ENCODE measurements around the gene CIART. TPM values are rescaled to one million over a fixed set of nuclear protein-coding genes. Genes with fewer than 3 reads are reported as not detected.
"Not testable (repeated sequence)": the region's sequence is repeated elsewhere in the genome, so short reads cannot be mapped to it uniquely, and the experiment has no call there.

CIART gene
- total RNA-seq, 1 donor from 2014 or later, result 9.2 TPM

DNA sequence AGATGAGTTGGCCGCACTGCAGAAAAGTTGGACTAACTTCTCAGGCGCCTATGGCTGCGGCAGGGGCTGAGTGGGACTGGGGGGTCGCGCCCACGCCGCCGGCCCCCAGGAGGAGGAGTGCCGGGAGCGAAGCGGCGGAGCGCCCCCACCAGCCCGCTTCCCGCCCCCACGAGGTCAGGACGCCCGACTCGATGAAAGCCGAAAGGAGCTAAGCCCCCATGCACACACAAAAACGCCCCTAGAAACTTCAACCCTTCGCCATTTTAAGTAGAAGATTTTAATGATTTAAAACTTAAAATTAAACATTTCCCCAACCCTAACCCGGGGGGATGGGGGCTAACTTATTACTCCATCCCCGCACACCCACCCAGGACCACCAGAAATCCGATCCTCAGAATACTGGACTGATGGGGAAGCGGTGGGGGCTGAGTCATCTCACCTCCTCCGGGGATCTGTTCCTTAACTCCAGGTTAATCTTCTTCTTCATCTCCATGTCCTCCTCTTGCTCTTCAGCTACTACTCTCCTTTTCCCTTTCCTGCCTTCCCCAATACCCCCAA lies 47.0 kb upstream of the CIART start:
- Mint-ChIP-seq H3K27me3 (ENCODE audit: low read depth) (no peaks in the 10 kb centered on the region), H3K27ac (no peak overlapping the region), H3K36me3 (no peaks in the 10 kb centered on the region), H3K4me3 (no peak overlapping the region), H3K4me1 (peaks cover 15% of the 10 kb centered on the region), H3K9me3 (no peaks in the 10 kb centered on the region)
- TF ChIP-seq, protein P1, sequence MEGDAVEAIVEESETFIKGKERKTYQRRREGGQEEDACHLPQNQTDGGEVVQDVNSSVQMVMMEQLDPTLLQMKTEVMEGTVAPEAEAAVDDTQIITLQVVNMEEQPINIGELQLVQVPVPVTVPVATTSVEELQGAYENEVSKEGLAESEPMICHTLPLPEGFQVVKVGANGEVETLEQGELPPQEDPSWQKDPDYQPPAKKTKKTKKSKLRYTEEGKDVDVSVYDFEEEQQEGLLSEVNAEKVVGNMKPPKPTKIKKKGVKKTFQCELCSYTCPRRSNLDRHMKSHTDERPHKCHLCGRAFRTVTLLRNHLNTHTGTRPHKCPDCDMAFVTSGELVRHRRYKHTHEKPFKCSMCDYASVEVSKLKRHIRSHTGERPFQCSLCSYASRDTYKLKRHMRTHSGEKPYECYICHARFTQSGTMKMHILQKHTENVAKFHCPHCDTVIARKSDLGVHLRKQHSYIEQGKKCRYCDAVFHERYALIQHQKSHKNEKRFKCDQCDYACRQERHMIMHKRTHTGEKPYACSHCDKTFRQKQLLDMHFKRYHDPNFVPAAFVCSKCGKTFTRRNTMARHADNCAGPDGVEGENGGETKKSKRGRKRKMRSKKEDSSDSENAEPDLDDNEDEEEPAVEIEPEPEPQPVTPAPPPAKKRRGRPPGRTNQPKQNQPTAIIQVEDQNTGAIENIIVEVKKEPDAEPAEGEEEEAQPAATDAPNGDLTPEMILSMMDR (IDR thresholded peaks at IDR 0.05; ENCODE audit: unreplicated experiment), result no peak
- peak in 1 of 2 experiments; percentile 39 for DNase-seq (ENCODE audit: low spot score in 2 of 2, unreplicated experiment in 2 of 2)

DNA sequence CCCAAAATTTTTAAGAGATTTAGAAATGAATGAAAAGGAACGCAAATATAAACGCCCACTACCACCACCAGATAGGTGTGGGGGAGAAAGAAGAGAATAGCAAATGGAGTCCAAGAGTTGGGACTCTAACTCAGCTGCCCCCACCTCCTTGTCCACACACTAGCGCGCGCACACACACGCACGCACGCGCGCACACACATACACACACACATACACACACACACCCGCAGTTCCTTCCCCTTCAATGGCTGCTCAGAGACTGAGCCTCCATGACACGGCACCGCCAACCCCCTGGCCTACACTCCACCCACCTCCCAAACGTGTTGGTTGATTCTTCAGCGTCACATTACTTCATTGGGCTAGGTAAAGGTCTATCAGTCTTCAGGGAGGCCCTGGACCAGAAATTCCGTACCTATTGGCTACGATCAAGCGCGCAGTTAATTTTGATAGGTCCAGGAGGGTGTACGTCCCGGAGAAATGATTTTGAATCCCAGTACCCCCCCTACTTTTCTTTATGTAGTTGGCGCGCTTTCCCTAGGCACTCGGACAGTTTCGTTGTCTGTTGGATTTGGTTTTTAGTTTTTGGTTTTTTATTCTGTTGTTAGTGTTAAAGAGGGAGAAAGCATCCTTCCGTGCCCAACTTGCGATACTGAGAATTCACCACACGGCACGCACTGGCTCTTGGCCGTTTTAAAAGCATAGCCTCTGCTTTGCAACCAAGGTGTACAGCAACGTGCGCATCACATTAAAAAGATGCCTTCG lies 46.3 kb upstream of the CIART start, which contains the start of gene ANP32E:
Gene ANP32E, minus strand, starts transcription at position 261 of the 762 bp plus-strand sequence. CDS start 326 bp downstream, outside the sequence.
- Mint-ChIP-seq H3K27ac (peak within 1 kb of the TSS; percentile 98), H3K9me3 (no peaks in the 10 kb centered on the region), H3K27me3 (ENCODE audit: low read depth) (no peaks in the 10 kb centered on the region), H3K4me3 (no peak within 1 kb of the TSS), H3K4me1 (peaks cover 15% of the 10 kb centered on the region), H3K36me3 (no peaks in the 10 kb centered on the region)
- peak; percentile 76 to 89 for DNase-seq (ENCODE audit: low spot score in 2 of 2, unreplicated experiment in 2 of 2)
- TF ChIP-seq, protein P1 (IDR thresholded peaks at IDR 0.05; ENCODE audit: unreplicated experiment), result no peak

DNA sequence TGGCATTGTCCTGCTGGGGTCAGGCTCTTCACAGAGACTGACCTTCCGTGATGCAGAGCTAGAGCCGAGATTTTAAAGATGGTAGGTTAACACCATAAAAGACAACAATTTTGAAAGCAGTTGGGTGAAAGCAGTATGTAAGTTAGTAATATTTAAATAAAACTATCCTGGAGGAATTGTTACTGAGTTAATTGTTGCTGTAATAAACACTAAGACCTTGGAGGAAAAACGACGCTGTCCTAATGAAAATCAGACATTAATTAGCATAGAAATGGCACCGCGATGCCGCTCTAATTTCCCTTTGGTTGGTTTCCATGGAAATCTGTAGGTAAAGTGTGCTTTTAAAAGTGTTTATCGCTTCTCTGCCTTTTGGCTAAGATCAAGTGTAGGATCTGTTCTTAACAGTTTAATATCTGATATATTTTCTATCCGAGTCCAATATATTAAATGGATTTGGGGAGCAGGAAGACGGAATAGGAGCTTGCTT lies 45.7 kb upstream of the CIART start:
- Mint-ChIP-seq H3K9me3 (no peaks in the 10 kb centered on the region), H3K36me3 (no peaks in the 10 kb centered on the region), H3K4me1 (peaks cover 15% of the 10 kb centered on the region)

DNA sequence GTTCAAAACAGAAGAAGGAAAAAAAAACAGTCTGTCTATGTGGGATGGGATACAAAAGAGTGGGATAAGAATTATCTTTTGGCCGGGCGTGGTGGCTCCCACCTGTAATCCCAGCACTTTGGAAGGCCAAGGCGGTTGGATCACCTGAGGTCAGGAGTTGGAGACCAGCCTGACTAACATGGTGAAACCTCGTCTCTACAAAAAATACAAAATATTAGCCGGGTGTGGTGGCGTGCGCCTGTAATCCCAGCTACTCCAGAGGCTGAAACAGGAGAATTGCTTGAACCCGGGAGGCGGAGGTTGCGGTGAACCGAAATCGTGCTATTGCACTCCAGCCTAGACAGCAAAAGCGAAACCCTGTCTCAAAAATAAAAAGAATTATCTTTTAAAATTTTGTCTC lies 45.2 kb upstream of the CIART start:
- H3K27ac Mint-ChIP-seq; H3K27me3 Mint-ChIP-seq (ENCODE audit: low read depth); H3K36me3 Mint-ChIP-seq; H3K9me3 Mint-ChIP-seq; H3K4me3 Mint-ChIP-seq: not testable (repeated sequence)
- peak in 1 of 2 experiments; percentile 17 for DNase-seq (ENCODE audit: low spot score in 2 of 2, unreplicated experiment in 2 of 2)
- peaks cover 15% of the 10 kb centered on the region for H3K4me1 Mint-ChIP-seq

More for the DNA sequence above, 45.7 kb upstream of the CIART start:
- Mint-ChIP-seq H3K27ac (no peak overlapping the region), H3K27me3 (ENCODE audit: low read depth) (no peaks in the 10 kb centered on the region), H3K4me3 (no peak overlapping the region)
- TF ChIP-seq, protein P1 (IDR thresholded peaks at IDR 0.05; ENCODE audit: unreplicated experiment), result no peak
- no peak for DNase-seq (ENCODE audit: low spot score in 2 of 2, unreplicated experiment in 2 of 2)

DNA sequence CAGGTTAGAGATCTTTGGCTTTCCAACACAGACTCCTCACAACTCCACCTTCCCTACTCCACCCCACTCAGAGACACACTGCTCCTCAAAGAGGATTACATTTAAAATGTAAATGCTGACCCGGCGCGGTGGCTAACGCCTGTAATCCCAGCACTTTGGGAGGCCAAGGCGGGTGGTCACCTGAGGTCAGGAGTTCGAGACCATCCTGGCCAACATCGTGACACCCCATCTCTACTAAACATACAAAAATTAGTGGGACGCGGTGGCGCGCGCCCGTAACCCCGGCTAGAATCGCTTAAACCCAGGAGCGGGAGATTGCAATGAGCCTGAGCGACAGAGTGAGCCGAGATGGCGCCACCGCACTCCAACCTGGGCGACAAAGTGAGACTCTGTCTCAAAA lies 44.6 kb upstream of the CIART start:
- H3K4me3 Mint-ChIP-seq, result no peak overlapping the region
- H3K36me3 Mint-ChIP-seq, result no peaks in the 10 kb centered on the region
- peak in 1 of 2 experiments; percentile 20 for DNase-seq (ENCODE audit: low spot score in 2 of 2, unreplicated experiment in 2 of 2)
- no peak overlapping the region for H3K27ac Mint-ChIP-seq
- TF ChIP-seq, protein P1 (IDR thresholded peaks at IDR 0.05; ENCODE audit: unreplicated experiment), result no peak
- peaks cover 15% of the 10 kb centered on the region for H3K4me1 Mint-ChIP-seq
- no peaks in the 10 kb centered on the region for H3K9me3 Mint-ChIP-seq
- H3K27me3 Mint-ChIP-seq (ENCODE audit: low read depth), result no peaks in the 10 kb centered on the region

DNA sequence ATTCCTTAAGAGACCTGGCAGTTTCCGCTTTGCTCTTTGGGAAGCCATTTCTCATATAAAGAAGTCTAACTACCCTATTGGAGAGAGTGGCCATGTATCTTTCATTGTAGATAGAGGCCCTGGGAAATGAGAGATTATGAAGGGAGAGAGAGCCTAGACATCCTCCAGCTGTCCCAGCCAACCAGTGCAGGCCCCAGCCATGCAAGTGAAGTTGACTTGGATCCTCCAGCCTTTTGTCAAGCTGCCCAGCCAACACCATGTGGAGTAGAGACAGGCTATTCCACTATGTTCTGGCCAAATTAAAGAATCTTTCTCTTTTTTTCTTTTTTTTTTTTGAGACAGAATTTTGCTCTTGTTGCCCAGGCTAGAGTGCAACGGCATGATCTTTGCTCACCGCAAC lies 39.4 kb upstream of the CIART start:
- Mint-ChIP-seq H3K27me3 (ENCODE audit: low read depth) (no peaks in the 10 kb centered on the region), H3K4me3 (no peak overlapping the region), H3K36me3 (no peaks in the 10 kb centered on the region), H3K4me1 (no peaks in the 10 kb centered on the region), H3K9me3 (no peaks in the 10 kb centered on the region), H3K27ac (no peak overlapping the region)
- DNase-seq (ENCODE audit: low spot score in 2 of 2, unreplicated experiment in 2 of 2), result peak in 1 of 2 experiments; percentile 11
- TF ChIP-seq, protein P1 (IDR thresholded peaks at IDR 0.05; ENCODE audit: unreplicated experiment), result no peak
